Mesenchymal stem cell (in vitro differentiated cells and primary cell): ENCODE results near the gene SORCS3.

Experiments used
- DNase-seq: peaks from one replicate; pipeline ENCODE4 v3.0.0-alpha.2; 2013
- H2AFZ ChIP-seq: one replicate; pipeline ENCODE4 v1.6.1; 2013; ENCODE audit warnings: low read depth, mild to moderate bottlenecking, control low read depth, inconsistent platforms, low read length, moderate library complexity
- H2AK5ac ChIP-seq: 2 replicates; pipeline ENCODE4 v1.6.1; 2013; ENCODE audit warnings: low read length, moderate library complexity, mild to moderate bottlenecking, inconsistent platforms; ENCODE audit not compliant: severe bottlenecking
- H2BK120ac ChIP-seq: one replicate; pipeline ENCODE4 v1.6.1; 2013; ENCODE audit warnings: low read depth, mild to moderate bottlenecking, inconsistent platforms, low read length, moderate library complexity
- H2BK12ac ChIP-seq, 2 experiments: one replicate each; pipeline ENCODE4 v1.6.1; 2013; ENCODE audit warnings: inconsistent platforms in 2 of 2, low read length in 2 of 2, mild to moderate bottlenecking in 2 of 2, moderate library complexity in 2 of 2, control low read depth in 1 of 2
- H2BK15ac ChIP-seq: one replicate; pipeline ENCODE4 v1.6.1; 2013; ENCODE audit warnings: mild to moderate bottlenecking, low read depth, inconsistent platforms; ENCODE audit not compliant: poor library complexity, severe bottlenecking
- H2BK5ac ChIP-seq: 2 replicates; pipeline ENCODE4 v1.6.1; 2013; ENCODE audit warnings: low read depth, mild to moderate bottlenecking, low read length, control low read depth, inconsistent platforms; ENCODE audit not compliant: poor library complexity, severe bottlenecking
- H3K14ac ChIP-seq, 2 experiments: one replicate each; pipeline ENCODE4 v1.6.1; 2013; ENCODE audit warnings: inconsistent platforms in 2 of 2, low read length in 2 of 2, control low read depth in 1 of 2, mild to moderate bottlenecking in 1 of 2, moderate library complexity in 1 of 2
- H3K18ac ChIP-seq, 2 experiments: one replicate each; pipeline ENCODE4 v1.6.1; 2013; ENCODE audit warnings: inconsistent platforms in 2 of 2, low read length in 2 of 2, control low read depth in 1 of 2, low read depth in 1 of 2, mild to moderate bottlenecking in 1 of 2
- H3K23ac ChIP-seq, 2 experiments: one replicate each; pipeline ENCODE4 v1.6.1; 2013; ENCODE audit warnings: inconsistent platforms in 2 of 2, low read length in 2 of 2, mild to moderate bottlenecking in 2 of 2, moderate library complexity in 2 of 2, control low read depth in 1 of 2
- H3K27ac ChIP-seq: 2 replicates; pipeline ENCODE4 v1.5.1; 2013; ENCODE audit warnings: mild to moderate bottlenecking, moderate library complexity, low read length, control low read depth, inconsistent platforms; ENCODE audit not compliant: poor library complexity, severe bottlenecking
- H3K27me3 ChIP-seq, 2 experiments: 2 replicates each; pipeline versions ENCODE4 v1.6.1 to v1.7.0; 2013; ENCODE audit warnings: low read length in 2 of 2, mild to moderate bottlenecking in 2 of 2, moderate library complexity in 2 of 2, control low read depth in 1 of 2, inconsistent platforms in 1 of 2; ENCODE audit not compliant: control insufficient read depth in 1 of 2, insufficient read depth in 1 of 2
- H3K36me3 ChIP-seq, 2 experiments: 2 replicates each; pipeline versions ENCODE4 v1.6.1 to v1.7.0; 2013; ENCODE audit warnings: low read length in 2 of 2, control low read depth in 1 of 2, inconsistent platforms in 1 of 2, low read depth in 1 of 2, mild to moderate bottlenecking in 1 of 2; ENCODE audit not compliant: insufficient read depth in 2 of 2, control insufficient read depth in 1 of 2
- H3K4ac ChIP-seq, 2 experiments: one replicate each; pipeline ENCODE4 v1.6.1; 2013; ENCODE audit warnings: inconsistent platforms in 2 of 2, low read length in 2 of 2, mild to moderate bottlenecking in 2 of 2, moderate library complexity in 2 of 2, control low read depth in 1 of 2, low read depth in 1 of 2
- H3K4me1 ChIP-seq: 2 replicates; pipeline ENCODE4 v1.6.1; 2013; ENCODE audit warnings: low read depth, low read length, control low read depth; ENCODE audit not compliant: control insufficient read depth, insufficient read depth
- H3K4me2 ChIP-seq: 2 replicates; pipeline ENCODE4 v1.6.1; 2013; ENCODE audit warnings: low read length, mild to moderate bottlenecking, inconsistent platforms; ENCODE audit not compliant: poor library complexity, severe bottlenecking
- H3K4me3 ChIP-seq, 2 experiments: 2 replicates each; pipeline versions ENCODE4 v1.5.1 to v1.7.0; 2013; ENCODE audit warnings: low read length in 2 of 2, mild to moderate bottlenecking in 2 of 2, control low read depth in 1 of 2, low read depth in 1 of 2; ENCODE audit not compliant: insufficient read depth in 1 of 2
- H3K79me1 ChIP-seq: replicated peaks from 2 replicates; pipeline ENCODE4 v1.6.1; 2013; ENCODE audit warnings: mild to moderate bottlenecking, control low read depth, low read length, inconsistent platforms; ENCODE audit not compliant: poor library complexity, severe bottlenecking
- H3K9ac ChIP-seq: 2 replicates; pipeline ENCODE4 v1.7.0; 2013; ENCODE audit warnings: mild to moderate bottlenecking, low read length, moderate library complexity
- H3K9me3 ChIP-seq: 2 replicates; pipeline ENCODE4 v1.7.0; 2013; ENCODE audit warnings: mild to moderate bottlenecking, low read length; ENCODE audit not compliant: control insufficient read depth
- H4K8ac ChIP-seq: one replicate; pipeline ENCODE4 v1.6.1; 2013; ENCODE audit warnings: inconsistent platforms, mild to moderate bottlenecking, low read length, moderate library complexity
- H4K91ac ChIP-seq: one replicate; pipeline ENCODE4 v1.6.1; 2013; ENCODE audit warnings: mild to moderate bottlenecking, low read length, inconsistent platforms
- WGBS: methylation state at CpG from one replicate; pipeline ENCODE4 v1.1.7; 2013; ENCODE audit warnings: mixed read lengths; 5-methylcytosine and 5-hydroxymethylcytosine counted together

Gene SORCS3

DNA sequence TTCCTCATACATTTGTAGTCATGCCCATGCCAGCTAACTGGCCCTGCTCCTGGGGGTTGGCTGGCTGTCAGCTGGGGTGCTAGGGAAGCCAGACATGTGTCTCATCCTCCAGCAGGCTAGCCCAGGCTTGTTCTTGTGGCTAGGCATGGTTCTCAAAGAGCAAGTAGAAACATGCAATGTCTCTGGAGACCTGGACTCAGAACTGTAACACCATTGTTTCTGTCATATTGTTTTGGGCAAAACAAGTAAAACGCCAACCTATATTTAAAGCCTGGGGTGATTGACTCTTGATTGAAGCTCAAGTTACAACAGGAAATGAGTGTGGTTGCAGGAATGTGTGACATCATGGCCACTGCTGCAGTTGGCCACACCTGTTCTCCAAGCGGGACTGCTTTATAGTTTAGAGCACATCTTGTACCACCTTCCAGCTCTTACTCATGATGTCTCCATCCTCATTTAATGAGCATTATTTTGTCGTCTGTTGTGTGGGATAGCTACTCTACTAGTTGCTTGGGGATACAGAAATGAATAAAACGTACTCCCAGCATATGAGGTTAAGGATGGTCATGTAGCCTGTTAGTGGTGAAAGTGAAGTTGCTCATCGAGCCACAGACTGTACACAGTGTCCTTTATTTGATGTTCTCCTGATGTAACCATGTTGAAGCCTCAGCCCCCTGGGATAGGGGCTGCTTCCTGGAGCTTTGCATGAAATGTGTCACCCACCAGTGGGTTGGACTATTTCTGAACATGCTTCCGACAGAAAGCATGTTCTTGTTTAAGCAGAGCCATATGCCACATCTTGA is 168.4 kb downstream of the SORCS3 start:
- no peak overlapping the region for H4K91ac ChIP-seq
- no peaks in the 10 kb centered on the region for H3K9me3 ChIP-seq
- H3K4ac ChIP-seq: no peak overlapping the region
- DNase-seq: no peak
- 41% methylated on average over 5 of the region's 6 CpGs for WGBS
- no peak overlapping the region for H4K8ac ChIP-seq
- H3K27ac ChIP-seq: no peak overlapping the region
- H3K4me1 ChIP-seq: no peaks in the 10 kb centered on the region
- H3K27me3 ChIP-seq: no peaks in the 10 kb centered on the region
- no peak overlapping the region for H3K18ac ChIP-seq
- H3K4me3 ChIP-seq: no peak overlapping the region
- no peak overlapping the region for H2BK5ac ChIP-seq
- no peak overlapping the region for H2AK5ac ChIP-seq
- H3K36me3 ChIP-seq: no peaks in the 10 kb centered on the region
- no peak overlapping the region for H2BK120ac ChIP-seq
- no peak overlapping the region for H3K23ac ChIP-seq
- no peaks in the 10 kb centered on the region for H3K79me1 ChIP-seq
- no peak overlapping the region for H3K14ac ChIP-seq
- no peak overlapping the region for H3K9ac ChIP-seq
- H3K4me2 ChIP-seq: no peak overlapping the region
- H2BK12ac ChIP-seq: no peak overlapping the region
- H2AFZ ChIP-seq: no peak overlapping the region
- no peak overlapping the region for H2BK15ac ChIP-seq

- no peak overlapping the region for H3K23ac ChIP-seq
- H4K91ac ChIP-seq: no peak overlapping the region
- no peak overlapping the region for H3K4ac ChIP-seq
- 76% methylated on average over 1 of the region's 1 CpG for WGBS
- no peak overlapping the region for H3K4me3 ChIP-seq
- H3K9ac ChIP-seq: no peak overlapping the region
- no peak overlapping the region for H3K27ac ChIP-seq
- no peaks in the 10 kb centered on the region for H3K4me1 ChIP-seq
- no peak overlapping the region for H3K4me2 ChIP-seq
- DNase-seq: no peak
- H2BK12ac ChIP-seq: no peak overlapping the region
- no peak overlapping the region for H2BK120ac ChIP-seq
- no peak overlapping the region for H3K14ac ChIP-seq
- H2AFZ ChIP-seq: no peak overlapping the region
- H3K9me3 ChIP-seq: no peaks in the 10 kb centered on the region
- H3K36me3 ChIP-seq: no peaks in the 10 kb centered on the region
- H3K18ac ChIP-seq: no peak overlapping the region
- H2BK5ac ChIP-seq: no peak overlapping the region
- no peak overlapping the region for H2BK15ac ChIP-seq
- no peaks in the 10 kb centered on the region for H3K79me1 ChIP-seq
- H3K27me3 ChIP-seq: no peaks in the 10 kb centered on the region
- H4K8ac ChIP-seq: no peak overlapping the region
- no peak overlapping the region for H2AK5ac ChIP-seq
These were observed 170.1 kb downstream of the SORCS3 start for GRCh38 chr10:104811166-104811565.

DNA sequence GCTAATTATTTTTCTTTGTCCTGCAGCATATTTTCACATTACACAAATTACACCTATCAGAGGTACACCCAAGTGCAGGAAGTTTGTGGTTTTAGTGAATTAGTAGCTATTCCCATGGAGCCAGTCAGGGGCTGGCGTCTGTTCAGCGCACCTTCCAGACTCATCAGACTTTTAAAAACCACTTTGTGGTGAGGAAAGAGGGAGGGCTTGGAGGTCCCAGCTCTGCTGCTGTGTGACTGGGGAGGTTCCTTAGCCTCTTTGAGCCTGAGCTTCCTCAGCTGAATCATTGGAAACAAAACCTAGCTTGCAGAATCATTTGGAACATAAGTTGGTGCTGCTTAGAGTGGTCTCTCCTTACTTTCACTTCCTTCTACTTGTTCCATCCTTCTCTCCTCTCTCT is 175.4 kb downstream of the SORCS3 start:
- Histone ChIP-seq H3K36me3 (no peaks in the 10 kb centered on the region), H4K91ac (no peak overlapping the region), H2BK12ac (no peak overlapping the region), H3K23ac (no peak overlapping the region), H3K14ac (no peak overlapping the region), H3K9me3 (no peaks in the 10 kb centered on the region), H3K27ac (no peak overlapping the region), H3K79me1 (no peaks in the 10 kb centered on the region), H3K9ac (no peak overlapping the region), H2BK120ac (no peak overlapping the region), H3K4ac (no peak overlapping the region), H3K18ac (no peak overlapping the region), H3K4me3 (no peak overlapping the region), H4K8ac (no peak overlapping the region), H2BK15ac (no peak overlapping the region), H2AK5ac (no peak overlapping the region), H3K4me1 (no peaks in the 10 kb centered on the region), H2AFZ (no peak overlapping the region), H2BK5ac (no peak overlapping the region), H3K4me2 (no peak overlapping the region), H3K27me3 (no peaks in the 10 kb centered on the region)
- DNase-seq: no peak
- WGBS: no CpG with 5 or more reads among the region's 2 CpGs

GRCh38 chr10:104819731-104820130 is 178.6 kb downstream of the SORCS3 start:
- no peaks in the 10 kb centered on the region for H3K36me3 ChIP-seq
- H2BK12ac ChIP-seq: no peak overlapping the region
- no peak overlapping the region for H3K27ac ChIP-seq
- no peak overlapping the region for H2BK5ac ChIP-seq
- H3K79me1 ChIP-seq: no peaks in the 10 kb centered on the region
- DNase-seq: no peak
- no peak overlapping the region for H2BK15ac ChIP-seq
- no peak overlapping the region for H2AK5ac ChIP-seq
- H4K8ac ChIP-seq: no peak overlapping the region
- H3K4ac ChIP-seq: no peak overlapping the region
- no peak overlapping the region for H3K18ac ChIP-seq
- H4K91ac ChIP-seq: no peak overlapping the region
- H3K9me3 ChIP-seq: peaks cover 2% of the 10 kb centered on the region
- no peak overlapping the region for H3K4me3 ChIP-seq
- no peak overlapping the region for H2AFZ ChIP-seq
- H3K23ac ChIP-seq: no peak overlapping the region
- H3K4me2 ChIP-seq: no peak overlapping the region
- H3K4me1 ChIP-seq: no peaks in the 10 kb centered on the region
- no peak overlapping the region for H2BK120ac ChIP-seq
- 59% methylated on average over 2 of the region's 2 CpGs for WGBS
- H3K14ac ChIP-seq: no peak overlapping the region
- no peaks in the 10 kb centered on the region for H3K27me3 ChIP-seq
- H3K9ac ChIP-seq: no peak overlapping the region
